Measurements from ENCODE around the gene SCIN. TPM values are rescaled to one million over a fixed set of nuclear protein-coding genes. Genes with fewer than 3 reads are reported as not detected.

Gene SCIN
- total RNA-seq, 4 donors from 2014 or later = 9.1 to 257 (median 208) TPM

DNA sequence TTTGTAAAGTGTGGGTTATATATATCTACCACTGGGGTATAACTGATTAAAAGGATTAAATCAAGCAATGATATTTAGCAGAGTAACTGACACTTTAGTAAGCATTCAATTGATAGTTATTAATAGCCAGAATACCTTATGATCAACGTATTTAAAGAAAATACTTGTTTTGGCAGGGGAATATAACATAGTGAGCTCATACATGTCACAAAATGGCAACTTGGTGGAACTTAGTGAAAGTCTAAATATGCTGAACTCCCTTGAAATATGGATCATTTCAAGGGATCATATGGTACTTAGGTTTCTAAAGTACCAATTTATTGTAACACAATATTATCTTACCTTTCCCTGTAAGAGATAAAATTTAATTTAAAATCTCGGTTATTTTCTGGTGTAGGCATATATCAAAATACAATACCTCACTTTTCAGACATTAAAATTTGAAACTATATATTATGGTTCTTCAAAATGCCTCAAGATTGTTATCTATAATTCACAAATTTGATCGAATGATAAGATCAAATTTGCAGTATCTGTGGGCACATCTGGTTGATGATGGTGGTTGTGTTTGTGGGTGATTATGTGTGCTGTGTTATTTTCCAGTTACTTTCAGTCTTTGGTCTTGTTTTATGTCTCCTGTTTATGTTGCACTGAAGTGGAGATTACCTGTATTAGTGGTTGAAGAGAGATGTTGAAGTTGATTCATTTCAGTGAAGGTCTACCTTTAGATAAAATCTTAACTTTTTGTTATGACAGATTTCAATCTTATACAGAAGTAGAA lies 122.1 kb downstream of the SCIN start:
- no peak for TF ChIP-seq POLR2A (IDR thresholded peaks at IDR 0.05)
- TF ChIP-seq CTCF (IDR thresholded peaks at IDR 0.05) = no peak
- no peak for DNase-seq
- peak overlapping the region in 1 of 4 donors; percentile 12 for H3K27ac ChIP-seq

DNA sequence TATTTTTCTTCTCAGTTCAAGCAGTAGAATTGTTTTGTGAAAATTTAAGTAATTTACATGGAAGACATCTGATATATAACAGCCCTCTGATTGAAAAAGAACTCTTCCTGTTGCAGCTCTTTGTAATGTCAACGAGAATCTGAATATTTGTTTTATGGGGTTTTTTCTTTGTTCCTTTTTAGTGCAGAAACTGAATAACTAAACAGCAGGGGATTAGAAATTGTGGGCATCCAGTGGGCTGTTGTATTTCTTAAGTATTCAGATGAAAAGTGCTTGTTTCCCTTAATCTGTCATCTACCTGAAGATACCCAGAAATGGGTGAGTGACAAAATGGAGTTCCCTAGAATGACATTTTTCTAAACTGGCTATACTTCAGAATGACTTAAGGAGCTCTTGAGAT lies 124.3 kb downstream of the SCIN start:
- H3K9me3 ChIP-seq = no peaks in the 10 kb centered on the region
- no peak for TF ChIP-seq POLR2A (IDR thresholded peaks at IDR 0.05)
- TF ChIP-seq CTCF (IDR thresholded peaks at IDR 0.05) = no peak
- H3K27ac ChIP-seq = no peak overlapping the region
- H3K4me1 ChIP-seq = no peaks in the 10 kb centered on the region
- H3K36me3 ChIP-seq = no peaks in the 10 kb centered on the region
- no peak overlapping the region for H3K4me3 ChIP-seq
- no peaks in the 10 kb centered on the region for H3K27me3 ChIP-seq
- no peak for DNase-seq

More for the DNA sequence above, 122.1 kb downstream of the SCIN start:
- no peaks in the 10 kb centered on the region for H3K9me3 ChIP-seq
- no peaks in the 10 kb centered on the region for H3K4me1 ChIP-seq
- no peaks in the 10 kb centered on the region for H3K36me3 ChIP-seq
- no peaks in the 10 kb centered on the region for H3K27me3 ChIP-seq
- H3K4me3 ChIP-seq = peak overlapping the region in 2 of 4 donors; percentile 24 to 83

- H3K4me3 ChIP-seq = no peak overlapping the region
- H3K9me3 ChIP-seq = no peaks in the 10 kb centered on the region
- no peaks in the 10 kb centered on the region for H3K4me1 ChIP-seq
- TF ChIP-seq POLR2A (IDR thresholded peaks at IDR 0.05) = no peak
- no peak for TF ChIP-seq CTCF (IDR thresholded peaks at IDR 0.05)
- DNase-seq = no peak
- no peaks in the 10 kb centered on the region for H3K36me3 ChIP-seq
- H3K27ac ChIP-seq = peak overlapping the region in 1 of 4 donors; percentile 69
- no peaks in the 10 kb centered on the region for H3K27me3 ChIP-seq
Observed at GRCh38 chr7:12695965-12696364, 125.4 kb downstream of the SCIN start.

DNA sequence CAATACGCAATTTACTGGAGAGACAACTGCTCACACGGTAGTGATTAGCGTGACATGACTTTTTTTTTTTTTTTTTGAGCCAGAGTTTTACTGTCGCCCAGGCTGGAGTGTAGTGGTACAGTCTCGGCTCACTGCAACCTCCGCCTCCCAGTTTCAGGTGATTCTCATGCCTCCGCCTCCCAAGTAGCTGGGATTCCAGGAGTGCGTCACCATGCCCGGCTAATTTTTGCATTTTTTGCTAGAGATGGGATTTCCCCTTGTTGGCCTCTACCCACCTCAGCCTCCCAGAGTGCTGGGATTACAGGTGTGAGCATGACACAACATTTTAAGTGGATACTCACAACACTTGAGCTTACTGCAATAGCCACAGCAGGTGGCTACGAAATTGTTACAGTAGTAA lies 128.8 kb downstream of the SCIN start:
- DNase-seq = no peak
- Histone ChIP-seq H3K27me3 (no peaks in the 10 kb centered on the region), H3K9me3 (no peaks in the 10 kb centered on the region), H3K36me3 (no peaks in the 10 kb centered on the region), H3K27ac (no peak overlapping the region), H3K4me3 (no peak overlapping the region), H3K4me1 (no peaks in the 10 kb centered on the region)
- TF ChIP-seq POLR2A (IDR thresholded peaks at IDR 0.05) = no peak
- TF ChIP-seq CTCF (IDR thresholded peaks at IDR 0.05) = no peak

DNA sequence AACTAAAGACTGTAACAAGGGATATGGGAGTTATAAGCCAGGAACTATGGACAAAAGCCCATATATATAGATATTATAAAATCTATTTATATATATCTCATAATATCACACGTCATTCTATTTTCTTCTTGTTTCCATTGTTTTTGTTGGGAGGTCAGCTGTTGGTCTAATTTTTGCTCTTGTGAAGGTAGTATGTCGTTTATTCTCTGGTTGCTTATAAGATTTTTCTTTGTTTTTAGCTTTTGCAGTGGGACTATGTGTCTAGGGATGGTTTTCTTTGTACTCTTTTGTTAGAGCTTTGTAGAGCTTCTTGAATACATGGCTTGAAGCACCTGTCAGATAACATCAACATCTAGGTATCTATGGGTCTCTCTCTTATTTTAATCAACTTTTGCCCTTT lies 130.9 kb downstream of the SCIN start:
- no peak overlapping the region for H3K4me3 ChIP-seq
- H3K36me3 ChIP-seq = no peaks in the 10 kb centered on the region
- no peak for TF ChIP-seq POLR2A (IDR thresholded peaks at IDR 0.05)
- TF ChIP-seq CTCF (IDR thresholded peaks at IDR 0.05) = no peak

More for the DNA sequence above, 130.9 kb downstream of the SCIN start:
- Histone ChIP-seq H3K27ac (no peak overlapping the region), H3K9me3 (no peaks in the 10 kb centered on the region), H3K27me3 (no peaks in the 10 kb centered on the region), H3K4me1 (no peaks in the 10 kb centered on the region)
- no peak for DNase-seq

Data from Peyer's patch (tissue), 4 donors.